ENCODE data around the gene HSP90AB1. TPM values are rescaled to one million over a fixed set of nuclear protein-coding genes. Genes with fewer than 3 reads are reported as not detected.

HSP90AB1 gene
- total RNA-seq, 2 experiments from 2014 or later: 1,951 to 2,044 TPM

GRCh38 chr6:44224029-44224964, 22.6 kb upstream of the HSP90AB1 start:
- Mint-ChIP-seq H3K4me3 (peak overlapping the region; percentile 85), H3K27me3 (ENCODE audit: low read depth) (no peaks in the 10 kb centered on the region), H3K36me3 (ENCODE audit: low read depth) (peaks cover 19% of the 10 kb centered on the region), H3K4me1 (ENCODE audit: low read depth) (peaks cover 46% of the 10 kb centered on the region), H3K27ac (peak overlapping the region; percentile 31), H3K9me3 (no peaks in the 10 kb centered on the region)
- CTCF ChIA-PET: interaction anchor here (0.5 to 5.9 kb wide), 14 partner anchors 9 to 115 kb away, joined by 3 to 77 read pairs (median 4); partner anchors contain the start of genes AARS2 and SLC35B2
- intact Hi-C loops (cut with micrococcal nuclease): loop anchor here (5.0 kb wide), 2 partner anchors 52 to 88 kb away; partner anchors contain the start of gene AARS2
- peak; percentile 50 for DNase-seq

GRCh38 chr6:44224965-44225305, 22.0 kb upstream of the HSP90AB1 start:
- CTCF ChIA-PET: interaction anchor here (0.5 to 5.9 kb wide), 10 partner anchors 9 to 114 kb away, joined by 3 to 77 read pairs (median 5); partner anchors contain the start of gene SLC35B2
- Mint-ChIP-seq H3K27ac (no peak overlapping the region), H3K4me3 (peak overlapping the region; percentile 85), H3K9me3 (no peaks in the 10 kb centered on the region), H3K27me3 (ENCODE audit: low read depth) (no peaks in the 10 kb centered on the region), H3K4me1 (ENCODE audit: low read depth) (peaks cover 44% of the 10 kb centered on the region), H3K36me3 (ENCODE audit: low read depth) (peaks cover 24% of the 10 kb centered on the region)
- no peak for DNase-seq
- intact Hi-C loops (cut with micrococcal nuclease): loop anchor here (5.0 kb wide), 2 partner anchors 53 to 87 kb away; partner anchors contain the start of gene AARS2

- no peak overlapping the region for H3K27ac Mint-ChIP-seq
- H3K27me3 Mint-ChIP-seq (ENCODE audit: low read depth): no peaks in the 10 kb centered on the region
- peaks cover 28% of the 10 kb centered on the region for H3K36me3 Mint-ChIP-seq (ENCODE audit: low read depth)
- no peaks in the 10 kb centered on the region for H3K9me3 Mint-ChIP-seq
- peaks cover 41% of the 10 kb centered on the region for H3K4me1 Mint-ChIP-seq (ENCODE audit: low read depth)
- CTCF ChIA-PET: interaction anchor here (1.7 to 5.9 kb wide), 3 partner anchors 10 to 53 kb away, joined by 9 to 77 read pairs (median 10); no protein-coding TSS in a partner anchor
- intact Hi-C loops (cut with micrococcal nuclease): no loop called here
- DNase-seq: no peak
- peak overlapping the region; percentile 39 for H3K4me3 Mint-ChIP-seq
Observed at GRCh38 chr6:44225579-44226325, 21.1 kb upstream of the HSP90AB1 start.

- H3K27ac Mint-ChIP-seq: no peak overlapping the region
- H3K27me3 Mint-ChIP-seq (ENCODE audit: low read depth): no peaks in the 10 kb centered on the region
- H3K4me1 Mint-ChIP-seq (ENCODE audit: low read depth): peaks cover 38% of the 10 kb centered on the region
- DNase-seq: no peak
- intact Hi-C loops (cut with micrococcal nuclease): no loop called here
- H3K9me3 Mint-ChIP-seq: no peaks in the 10 kb centered on the region
- H3K4me3 Mint-ChIP-seq: no peak overlapping the region
- CTCF ChIA-PET: interaction anchor here (1.6 to 5.9 kb wide), 4 partner anchors 9 to 54 kb away, joined by 5 to 77 read pairs (median 8); no protein-coding TSS in a partner anchor
- peaks cover 35% of the 10 kb centered on the region for H3K36me3 Mint-ChIP-seq (ENCODE audit: low read depth)
Observed at GRCh38 chr6:44226368-44227147, 20.3 kb upstream of the HSP90AB1 start.

GRCh38 chr6:44227148-44227793, 19.6 kb upstream of the HSP90AB1 start:
- DNase-seq: no peak
- Mint-ChIP-seq H3K4me3 (no peak overlapping the region), H3K27ac (no peak overlapping the region), H3K36me3 (ENCODE audit: low read depth) (peaks cover 37% of the 10 kb centered on the region), H3K9me3 (no peaks in the 10 kb centered on the region), H3K27me3 (ENCODE audit: low read depth) (no peaks in the 10 kb centered on the region), H3K4me1 (ENCODE audit: low read depth) (peaks cover 32% of the 10 kb centered on the region)
- CTCF ChIA-PET: interaction anchor here (1.1 to 1.9 kb wide), 4 partner anchors 10 to 55 kb away, joined by 4 to 8 read pairs (median 6); no protein-coding TSS in a partner anchor
- intact Hi-C loops (cut with micrococcal nuclease): no loop called here

- intact Hi-C loops (cut with micrococcal nuclease): no loop called here
- peaks cover 42% of the 10 kb centered on the region for H3K36me3 Mint-ChIP-seq (ENCODE audit: low read depth)
- CTCF ChIA-PET: interaction anchor here (1.1 to 1.9 kb wide), 4 partner anchors 9 to 55 kb away, joined by 4 to 8 read pairs (median 6); no protein-coding TSS in a partner anchor
Observed at GRCh38 chr6:44228031-44228430, 18.9 kb upstream of the HSP90AB1 start.

GRCh38 chr6:44228433-44228832, 18.5 kb upstream of the HSP90AB1 start:
- CTCF ChIA-PET: interaction anchor here (1.1 to 1.9 kb wide), 4 partner anchors 9 to 56 kb away, joined by 4 to 8 read pairs (median 6); no protein-coding TSS in a partner anchor
- Mint-ChIP-seq H3K27me3 (ENCODE audit: low read depth) (no peaks in the 10 kb centered on the region), H3K27ac (no peak overlapping the region), H3K9me3 (no peaks in the 10 kb centered on the region), H3K4me3 (no peak overlapping the region), H3K4me1 (ENCODE audit: low read depth) (peaks cover 24% of the 10 kb centered on the region), H3K36me3 (ENCODE audit: low read depth) (peaks cover 43% of the 10 kb centered on the region)
- intact Hi-C loops (cut with micrococcal nuclease): no loop called here
- no peak for DNase-seq

More at GRCh38 chr6:44228031-44228430, 18.9 kb upstream of the HSP90AB1 start:
- Mint-ChIP-seq H3K27ac (no peak overlapping the region), H3K4me3 (no peak overlapping the region), H3K4me1 (ENCODE audit: low read depth) (peaks cover 25% of the 10 kb centered on the region), H3K9me3 (no peaks in the 10 kb centered on the region), H3K27me3 (ENCODE audit: low read depth) (no peaks in the 10 kb centered on the region)
- no peak for DNase-seq

GRCh38 chr6:44228836-44229235, 18.1 kb upstream of the HSP90AB1 start:
- H3K36me3 Mint-ChIP-seq (ENCODE audit: low read depth): peaks cover 43% of the 10 kb centered on the region
- H3K27ac Mint-ChIP-seq: no peak overlapping the region
- no peaks in the 10 kb centered on the region for H3K27me3 Mint-ChIP-seq (ENCODE audit: low read depth)
- DNase-seq: no peak
- no peak overlapping the region for H3K4me3 Mint-ChIP-seq
- no peaks in the 10 kb centered on the region for H3K9me3 Mint-ChIP-seq
- intact Hi-C loops (cut with micrococcal nuclease): no loop called here
- CTCF ChIA-PET: interaction anchor here (1.1 to 1.4 kb wide), 2 partner anchors 13 to 56 kb away, joined by 4 to 5 read pairs; no protein-coding TSS in a partner anchor
- H3K4me1 Mint-ChIP-seq (ENCODE audit: low read depth): peaks cover 24% of the 10 kb centered on the region

- H3K4me3 Mint-ChIP-seq: no peak overlapping the region
- H3K4me1 Mint-ChIP-seq (ENCODE audit: low read depth): peaks cover 20% of the 10 kb centered on the region
- no peak overlapping the region for H3K27ac Mint-ChIP-seq
- intact Hi-C loops (cut with micrococcal nuclease): no loop called here
- no peaks in the 10 kb centered on the region for H3K9me3 Mint-ChIP-seq
- H3K27me3 Mint-ChIP-seq (ENCODE audit: low read depth): no peaks in the 10 kb centered on the region
- DNase-seq: no peak
- CTCF ChIA-PET: interaction anchor here (1.4 kb wide), 1 partner anchor 57 kb away, joined by 5 read pairs; no protein-coding TSS in a partner anchor
- H3K36me3 Mint-ChIP-seq (ENCODE audit: low read depth): peaks cover 44% of the 10 kb centered on the region
Observed at GRCh38 chr6:44229376-44230033, 17.4 kb upstream of the HSP90AB1 start.

GRCh38 chr6:44230034-44230675, 16.7 kb upstream of the HSP90AB1 start:
- CTCF ChIA-PET: interaction anchor here (1.4 kb wide), 1 partner anchor 57 kb away, joined by 5 read pairs; no protein-coding TSS in a partner anchor
- intact Hi-C loops (cut with micrococcal nuclease): no loop called here
- no peak overlapping the region for H3K4me3 Mint-ChIP-seq

More at GRCh38 chr6:44230034-44230675, 16.7 kb upstream of the HSP90AB1 start:
- H3K27me3 Mint-ChIP-seq (ENCODE audit: low read depth): no peaks in the 10 kb centered on the region
- H3K4me1 Mint-ChIP-seq (ENCODE audit: low read depth): peaks cover 14% of the 10 kb centered on the region
- DNase-seq: no peak
- no peaks in the 10 kb centered on the region for H3K9me3 Mint-ChIP-seq
- peaks cover 43% of the 10 kb centered on the region for H3K36me3 Mint-ChIP-seq (ENCODE audit: low read depth)
- no peak overlapping the region for H3K27ac Mint-ChIP-seq
